Muscle of arm (tissue), 14 donors: ENCODE data around the gene IFT25. TPM values are rescaled to one million over a fixed set of nuclear protein-coding genes. Genes with fewer than 3 reads are reported as not detected.
"Not testable (repeated sequence)": the region's sequence is repeated elsewhere in the genome, so short reads cannot be mapped to it uniquely, and the experiment has no call there.

Source experiments
- DNase-seq: peaks from one replicate; pipeline ENCODE4 v3.0.0-alpha.2; 2013
- long read RNA-seq, 11 donors: transcript quantifications; one replicate each; lab custom pipeline, GENCODE V29; 2026
- polyA plus RNA-seq, 12 donors: library from polyadenylated mRNA; unstranded; fragments of 120-200 nt; gene quantifications; one replicate each; pipeline ENCODE4 v1.2.1, GENCODE V29; 2013; ENCODE audit not compliant: insufficient read length in 12 of 12

IFT25 gene
- 10 to 100 TPM in 10 of 12 donors, not detected in 2; 16.3 to 61.8 (median 30.1) TPM for polyA plus RNA-seq
- long read RNA-seq, donor 1, transcript HSPB11-201 (6 exons, 915 nt) = major isoform, 15 of 20 reads
- long read RNA-seq, donor 1, partial matches to known transcripts = 0 of 20 reads
- long read RNA-seq, donor 1, other reads (novel, unspliced or antisense) = 5 of 20 reads
- long read RNA-seq, donor 2, transcript HSPB11-201 (6 exons, 915 nt) = major isoform, 9 of 66 reads
- long read RNA-seq, donor 2, partial matches to known transcripts = 40 of 66 reads
- long read RNA-seq, donor 2, other reads (novel, unspliced or antisense) = 17 of 66 reads
- long read RNA-seq, donor 3, transcript HSPB11-201 (6 exons, 915 nt) = major isoform, 9 of 11 reads
- long read RNA-seq, donor 3, partial matches to known transcripts = 0 of 11 reads
- long read RNA-seq, donor 3, other reads (novel, unspliced or antisense) = 0 of 11 reads
- long read RNA-seq, donor 4, transcript HSPB11-201 (6 exons, 915 nt) = major isoform, 5 of 5 reads
- long read RNA-seq, donor 4, partial matches to known transcripts = 0 of 5 reads
- long read RNA-seq, donor 4, other reads (novel, unspliced or antisense) = 0 of 5 reads
- long read RNA-seq, donor 5, transcript HSPB11-201 (6 exons, 915 nt) = major isoform, 20 of 20 reads
- long read RNA-seq, donor 5, partial matches to known transcripts = 0 of 20 reads
- long read RNA-seq, donor 5, other reads (novel, unspliced or antisense) = 0 of 20 reads
- long read RNA-seq, donor 6, transcript HSPB11-201 (6 exons, 915 nt) = major isoform, 6 of 10 reads
- long read RNA-seq, donor 6, partial matches to known transcripts = 0 of 10 reads
- long read RNA-seq, donor 6, other reads (novel, unspliced or antisense) = 0 of 10 reads
- long read RNA-seq, donor 7, transcript HSPB11-201 (6 exons, 915 nt) = major isoform, 6 of 6 reads
- long read RNA-seq, donor 7, partial matches to known transcripts = 0 of 6 reads
- long read RNA-seq, donor 7, other reads (novel, unspliced or antisense) = 0 of 6 reads
- long read RNA-seq, donor 8, transcript HSPB11-201 (6 exons, 915 nt) = major isoform, 8 of 11 reads
- long read RNA-seq, donor 8, partial matches to known transcripts = 0 of 11 reads
- long read RNA-seq, donor 8, other reads (novel, unspliced or antisense) = 0 of 11 reads
- long read RNA-seq, donor 9, transcript HSPB11-201 (6 exons, 915 nt) = major isoform, 8 of 8 reads
- long read RNA-seq, donor 9, partial matches to known transcripts = 0 of 8 reads
- long read RNA-seq, donor 9, other reads (novel, unspliced or antisense) = 0 of 8 reads
- long read RNA-seq, donor 10, transcript HSPB11-201 (6 exons, 915 nt) = major isoform, 9 of 11 reads
- long read RNA-seq, donor 10, partial matches to known transcripts = 0 of 11 reads
- long read RNA-seq, donor 10, other reads (novel, unspliced or antisense) = 0 of 11 reads
- long read RNA-seq, donor 11, transcript HSPB11-201 (6 exons, 915 nt) = major isoform, 23 of 30 reads
- long read RNA-seq, donor 11, partial matches to known transcripts = 6 of 30 reads
- long read RNA-seq, donor 11, other reads (novel, unspliced or antisense) = 0 of 30 reads

DNA sequence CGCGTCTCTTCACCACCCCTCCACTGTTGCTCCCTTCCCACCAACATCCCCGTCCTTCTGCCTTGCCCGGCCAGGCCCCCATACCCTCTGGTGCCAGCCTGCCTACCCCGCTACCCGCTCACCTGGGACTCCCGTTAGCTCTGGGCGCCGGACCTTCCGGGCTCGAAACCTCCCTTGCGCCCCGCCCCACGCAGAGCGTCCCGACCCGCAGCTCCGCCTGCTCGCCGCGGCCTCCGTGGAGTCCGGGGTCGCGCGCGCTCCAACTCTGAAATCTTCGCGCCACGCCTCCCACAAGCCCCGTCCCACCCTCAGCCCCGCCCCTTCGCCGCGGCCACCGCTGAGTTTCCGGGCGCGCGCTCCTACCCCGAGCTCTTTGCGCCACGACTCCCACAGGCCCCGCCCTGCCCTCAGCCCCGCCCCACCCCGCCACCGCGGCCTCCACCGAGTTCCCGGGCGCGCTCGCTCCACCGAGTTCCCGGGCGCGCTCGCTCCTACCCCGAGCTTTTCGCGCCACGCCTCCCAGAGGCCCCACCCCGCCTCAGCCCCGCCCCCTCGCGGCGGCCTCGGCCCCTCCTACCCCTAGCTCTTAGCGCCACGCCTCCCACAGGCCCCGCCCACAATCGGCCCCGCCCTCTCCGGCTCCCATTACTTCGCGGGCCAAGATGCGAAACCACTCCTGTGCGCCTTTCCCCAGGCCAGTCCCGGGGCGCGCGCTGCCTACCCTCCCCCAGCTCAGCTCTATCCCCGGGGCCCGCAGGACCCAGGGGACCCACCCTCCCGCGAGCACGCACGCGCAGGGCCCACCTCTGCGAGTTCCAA is at the start of gene IFT25:
TSS of gene IFT25 (minus strand) at position 267 of the 819 bp plus-strand sequence. CDS start 5,617 bp downstream, outside the sequence.
- DNase-seq = peak; percentile 97

DNA sequence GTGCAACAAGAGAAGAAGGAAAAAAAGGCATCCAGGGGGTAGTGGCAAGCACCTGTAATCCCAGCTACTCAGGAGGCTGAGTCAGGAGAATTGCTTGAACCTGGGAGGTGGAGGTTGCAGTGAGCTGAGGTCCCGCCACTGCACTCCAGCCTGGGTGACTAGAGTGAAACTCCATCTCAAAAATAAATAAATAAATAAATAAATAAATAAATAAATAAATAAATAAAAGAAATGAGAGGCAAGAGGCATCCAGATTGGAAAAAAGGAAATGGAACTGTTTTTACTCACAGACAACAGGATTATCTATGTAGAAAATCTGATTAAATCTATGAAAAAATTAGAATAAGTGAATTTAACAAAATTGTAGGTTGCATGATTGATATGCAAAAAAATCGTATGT is 49.0 kb upstream of the IFT25 start:
- DNase-seq = not testable (repeated sequence)

DNA sequence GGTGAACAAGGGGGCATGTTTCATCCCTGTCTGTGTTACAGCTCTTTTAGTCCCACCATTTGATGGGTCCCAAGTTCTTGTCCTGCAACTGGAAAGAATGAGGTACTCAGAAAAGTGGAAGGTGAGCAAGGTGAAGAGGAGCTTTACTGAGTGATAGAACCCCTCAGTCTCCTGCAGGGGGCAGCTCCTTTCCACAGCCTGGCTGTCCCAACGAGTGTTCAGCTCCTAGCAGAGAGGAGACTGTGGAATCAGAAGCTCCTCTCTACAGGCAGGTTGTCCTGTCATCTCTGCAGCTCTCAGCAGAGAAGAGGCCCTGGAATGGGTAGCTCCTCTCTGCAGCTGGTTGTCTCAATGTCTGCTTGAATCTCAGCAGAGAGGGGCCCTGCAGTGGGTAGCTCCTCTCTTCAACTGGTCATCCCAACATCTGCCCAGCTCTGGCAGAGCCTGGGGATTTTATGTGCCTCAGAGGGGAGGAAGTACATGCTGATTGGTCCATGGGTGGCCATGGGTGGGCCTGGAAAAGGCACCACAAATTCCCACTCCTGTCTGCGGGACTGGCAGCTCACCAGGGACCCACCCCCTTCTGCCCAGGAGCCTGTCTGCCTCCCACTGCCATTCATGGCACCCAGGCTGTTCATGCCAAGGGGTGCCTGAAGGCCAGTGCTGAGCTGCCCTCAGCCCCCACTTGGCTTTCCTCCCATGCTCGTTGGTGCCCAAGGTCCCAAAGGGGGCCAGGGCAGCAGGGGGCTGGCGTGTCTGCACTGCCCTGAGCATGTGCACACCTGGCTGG is 46.8 kb upstream of the IFT25 start:
- DNase-seq = no peak

DNA sequence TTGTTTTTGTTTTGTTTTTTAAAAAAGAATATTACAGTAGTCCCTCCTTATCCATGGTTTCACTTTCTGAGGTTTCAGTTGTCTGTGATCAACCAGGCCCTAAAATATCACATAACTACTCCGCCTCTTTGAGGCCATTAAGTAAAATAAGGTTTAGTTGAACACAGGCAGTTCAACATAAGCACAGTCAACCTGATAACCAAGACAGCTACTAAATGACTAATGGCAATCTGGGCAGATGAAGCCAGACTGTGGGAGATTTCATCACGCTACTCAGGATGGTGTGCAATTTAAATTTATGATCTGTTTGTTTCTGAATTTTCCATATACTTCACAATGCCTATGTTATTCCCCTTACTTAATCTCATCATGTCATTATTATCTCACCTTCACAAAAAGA is 42.4 kb upstream of the IFT25 start:
- DNase-seq = no peak

DNA sequence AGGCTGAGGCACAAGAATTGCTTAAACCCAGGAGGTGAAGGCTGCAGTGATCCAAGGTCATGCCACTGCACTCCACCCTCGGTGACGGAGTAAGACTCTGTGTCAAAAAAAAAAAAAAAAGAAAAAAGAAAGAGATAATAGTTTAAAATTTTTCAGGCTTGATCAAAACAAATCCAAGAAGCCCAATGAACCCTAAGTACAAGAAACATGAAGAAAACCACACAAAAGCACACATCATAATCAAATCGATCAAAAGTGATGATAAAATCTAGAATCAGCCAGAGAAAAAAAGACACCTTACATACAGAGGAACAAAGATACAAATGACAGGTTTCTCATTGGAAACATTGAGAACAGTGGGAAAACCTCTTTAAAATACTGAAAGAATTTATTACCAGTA is 41.0 kb upstream of the IFT25 start:
- DNase-seq = no peak

DNA sequence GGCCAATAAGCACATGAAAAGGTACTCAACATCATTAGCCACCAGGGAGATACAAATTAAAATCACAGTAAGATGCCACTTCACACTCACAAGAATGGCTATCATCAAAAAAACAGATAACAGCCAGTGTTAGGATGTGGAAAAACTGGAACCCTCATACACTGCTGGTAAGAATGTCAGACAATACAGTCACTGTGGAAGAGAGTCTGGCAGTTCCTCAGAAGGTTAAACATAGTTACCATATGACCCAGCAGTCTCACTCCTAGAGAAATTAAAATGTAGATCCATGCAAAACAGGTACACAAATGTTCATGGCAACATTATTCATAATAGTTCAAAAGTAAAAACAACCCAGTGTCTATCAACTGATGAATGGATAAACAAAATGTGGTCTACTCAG is 39.2 kb upstream of the IFT25 start:
- DNase-seq = no peak

DNA sequence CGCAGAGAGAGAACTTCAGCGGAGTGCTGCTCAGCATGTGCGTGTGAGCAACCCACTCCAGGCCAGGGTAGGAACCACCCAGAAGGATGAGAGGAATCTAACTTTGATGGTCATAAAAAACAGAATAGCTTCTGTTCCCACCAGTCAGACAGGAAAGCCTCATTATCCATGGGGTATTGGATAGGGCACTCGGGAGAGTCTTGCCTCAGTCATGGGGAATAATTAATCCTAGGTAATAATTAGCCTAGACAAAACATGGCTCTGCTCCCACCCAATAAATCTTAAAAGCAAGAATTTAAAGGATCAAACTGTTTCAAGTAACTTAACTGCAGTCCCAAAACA is 37.2 kb upstream of the IFT25 start:
- no peak for DNase-seq

DNA sequence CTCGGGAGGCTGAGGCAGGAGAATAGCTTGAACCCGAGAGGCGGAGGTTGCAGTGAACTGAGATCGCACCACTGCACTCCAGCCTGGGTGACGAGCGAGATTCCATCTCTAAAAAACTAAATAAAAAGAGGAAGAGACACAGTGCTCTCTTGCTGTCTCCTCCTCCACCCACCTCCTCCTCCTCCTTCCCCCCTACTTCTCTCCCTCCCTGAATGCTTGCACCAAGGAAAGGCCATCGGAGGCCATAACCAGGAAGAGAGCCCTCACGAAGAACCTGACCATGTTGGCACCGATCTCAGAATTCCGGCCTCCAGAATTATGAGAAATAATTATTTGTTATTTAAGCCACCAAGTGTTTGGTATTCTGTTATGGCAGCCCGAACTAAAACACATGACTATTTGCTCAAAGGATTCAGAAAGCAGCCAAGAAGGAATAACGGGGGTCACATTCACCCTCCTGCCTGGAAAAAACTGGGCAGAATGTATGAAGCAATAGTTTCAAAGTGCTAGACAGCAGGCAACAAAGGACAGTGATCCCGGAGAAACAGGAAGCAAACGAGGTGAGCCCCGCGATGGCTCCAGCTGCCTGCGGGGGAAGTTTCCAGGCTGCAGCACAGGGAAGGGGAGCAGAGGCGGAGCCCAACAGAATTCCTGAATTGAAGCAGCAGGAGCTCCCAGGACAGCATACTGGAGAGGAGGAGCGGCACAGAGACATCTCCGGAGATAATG is 36.7 kb upstream of the IFT25 start:
- DNase-seq = peak; percentile 55

DNA sequence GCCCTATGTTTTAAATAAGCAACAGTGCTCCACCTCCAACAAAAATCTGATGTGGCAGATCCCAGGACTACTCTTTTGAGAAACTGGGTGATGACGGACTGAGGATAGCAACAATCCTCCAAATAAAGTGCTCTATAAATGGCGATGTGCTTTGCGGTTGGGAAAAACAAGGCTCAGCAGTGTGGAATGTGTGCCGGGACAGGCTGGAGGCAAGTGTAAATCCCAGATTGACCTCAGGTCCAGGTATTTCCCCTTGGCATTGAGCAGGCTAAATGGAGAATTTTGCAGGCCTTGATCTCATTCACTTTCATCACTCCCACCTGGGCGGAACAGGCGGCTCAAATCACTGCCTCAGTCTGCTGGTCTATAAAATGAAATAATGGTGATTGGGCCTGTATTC is 35.7 kb upstream of the IFT25 start:
- DNase-seq = no peak

DNA sequence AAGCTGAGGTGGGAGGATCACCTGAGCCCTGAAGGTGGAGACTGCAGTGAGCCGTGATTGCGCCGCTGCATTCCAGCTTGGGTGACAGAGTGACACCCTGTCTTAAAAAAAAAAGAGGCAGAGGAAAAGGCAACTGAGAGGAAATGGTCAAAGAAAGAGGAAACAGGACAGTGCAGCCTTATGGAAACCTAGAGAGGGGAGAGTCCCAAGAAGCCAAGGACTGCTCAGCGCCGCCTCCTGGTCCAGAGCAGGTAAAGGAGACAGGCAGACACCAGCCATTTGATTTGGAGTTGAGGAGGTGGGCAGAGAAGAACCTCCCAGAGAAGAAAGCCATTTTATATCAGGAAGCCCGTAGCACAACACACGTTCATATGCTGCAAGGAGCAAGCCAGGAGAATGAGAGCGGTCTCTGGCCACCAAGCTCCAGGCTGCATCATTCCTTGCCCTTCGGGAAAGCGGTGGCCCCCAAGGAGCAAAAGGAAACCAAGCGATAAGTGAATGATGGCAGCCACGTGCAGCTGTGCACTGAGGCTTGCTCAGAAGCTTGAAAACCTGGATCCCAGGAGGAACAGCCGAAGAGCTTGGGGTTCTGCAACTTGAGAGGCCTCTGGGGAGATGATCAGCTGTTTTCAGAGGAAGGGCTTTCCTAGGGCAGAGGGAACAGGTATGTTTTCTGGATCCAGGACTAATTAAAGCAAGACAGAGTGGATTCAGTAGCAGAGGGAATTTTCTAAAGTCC is 34.4 kb upstream of the IFT25 start:
- DNase-seq = no peak

DNA sequence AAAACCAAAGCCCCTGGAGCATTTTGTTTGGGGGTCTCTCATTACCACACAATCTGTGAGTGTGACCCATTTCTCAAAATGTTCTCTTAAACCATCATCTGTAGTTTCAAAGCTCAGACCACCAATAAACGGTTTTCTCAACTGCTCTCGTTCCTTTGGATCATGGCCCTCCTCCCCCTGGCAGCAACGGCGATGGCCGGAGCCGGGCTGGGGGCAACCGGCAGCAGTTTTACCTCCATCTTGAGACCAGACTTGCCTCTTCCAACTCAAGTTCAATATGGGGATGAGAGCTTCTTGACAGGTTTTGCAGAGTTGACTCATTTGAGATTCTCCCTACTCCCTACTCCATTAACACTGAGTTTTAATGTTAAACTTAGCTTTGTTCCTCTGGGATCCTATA is 30.4 kb upstream of the IFT25 start:
- no peak for DNase-seq

DNA sequence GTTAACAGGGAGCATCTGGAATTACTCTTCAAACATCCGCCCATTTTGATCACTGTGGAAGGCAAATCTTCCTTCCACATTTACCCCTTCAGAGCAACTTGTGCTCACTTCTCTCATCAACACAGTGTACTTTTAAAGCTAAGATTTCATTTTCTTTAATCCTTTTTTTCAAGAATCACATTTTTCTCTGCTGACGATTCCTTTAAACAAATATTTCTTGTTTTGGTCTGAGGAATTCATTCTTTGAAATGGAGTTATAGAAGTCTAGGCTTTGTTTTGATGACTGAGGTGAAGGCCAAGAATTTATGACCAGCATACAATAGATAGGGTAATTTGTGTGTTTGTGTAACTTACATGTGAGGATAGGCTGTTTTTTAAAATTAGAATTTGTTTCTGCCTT is 26.2 kb upstream of the IFT25 start:
- DNase-seq = no peak

DNA sequence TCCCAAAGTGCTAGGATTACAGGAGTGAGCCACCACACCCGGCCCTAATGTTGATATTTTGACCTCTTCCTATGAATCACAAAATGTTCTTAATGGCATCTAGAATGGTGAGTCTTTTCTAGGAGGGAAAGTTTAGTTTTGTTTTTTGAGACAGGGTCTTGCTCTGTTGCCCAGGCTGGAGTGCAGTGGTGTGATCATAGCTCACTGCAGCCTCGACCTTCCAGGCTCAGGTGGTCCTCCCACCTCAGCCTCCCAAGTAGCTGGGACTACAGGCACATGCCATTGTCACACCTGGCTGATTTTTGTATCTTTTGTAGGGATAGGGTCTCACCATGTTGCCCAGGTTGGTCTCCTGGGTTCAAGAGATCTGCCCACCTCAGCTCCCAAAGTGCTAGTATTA is 23.8 kb upstream of the IFT25 start:
- DNase-seq = not testable (repeated sequence)

DNA sequence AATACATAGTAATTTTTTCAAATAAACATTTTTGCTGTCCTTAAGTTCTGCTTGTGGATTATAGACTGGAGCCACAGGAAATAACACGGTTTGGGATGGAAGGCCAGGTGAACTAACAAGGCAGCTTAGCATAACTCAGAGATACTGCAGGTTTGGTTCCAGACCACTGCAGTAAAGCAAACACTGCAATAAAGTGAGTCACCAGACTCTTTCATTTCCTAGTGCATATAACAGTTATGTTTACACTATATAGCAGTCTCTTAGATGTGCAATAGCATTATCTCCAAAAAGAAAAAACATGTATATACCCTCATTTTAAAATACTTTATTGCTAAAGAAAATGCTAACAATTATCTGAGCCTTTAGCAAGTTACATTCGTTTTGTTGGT is 22.6 kb upstream of the IFT25 start:
- no peak for DNase-seq

DNA sequence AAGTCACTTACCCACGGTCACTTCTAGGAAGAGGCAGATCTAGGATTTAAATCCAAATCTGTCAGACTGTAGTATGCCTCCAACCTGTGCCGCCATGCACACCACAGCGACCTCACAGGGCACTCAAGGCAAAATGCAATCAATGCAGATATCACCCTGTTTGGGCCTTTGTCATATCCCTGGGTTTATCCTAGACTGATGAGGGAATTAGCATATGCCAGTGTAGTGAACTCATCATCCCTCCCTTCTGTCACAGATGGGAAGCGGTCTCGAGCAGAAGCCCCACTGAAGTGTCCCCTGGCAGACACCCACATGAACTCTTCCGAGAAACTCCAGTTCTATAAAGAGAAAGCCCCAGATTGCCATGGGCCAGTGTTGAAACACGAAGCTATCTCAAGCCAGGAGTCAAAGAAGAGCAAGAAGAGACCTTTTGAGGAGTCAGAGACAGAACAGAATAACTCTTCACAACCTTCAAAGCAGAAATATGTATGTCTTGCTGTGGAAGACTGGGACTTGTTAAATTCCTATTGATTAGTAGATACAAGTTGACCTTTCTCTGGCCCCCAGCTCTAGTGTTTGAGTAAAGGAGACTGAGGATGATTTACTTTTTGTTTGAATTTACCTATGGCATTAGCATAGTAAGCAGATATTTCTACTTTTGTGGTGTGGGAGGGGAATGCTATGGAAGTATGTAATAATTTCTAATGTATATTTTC is 22.1 kb upstream of the IFT25 start:
- DNase-seq = no peak

DNA sequence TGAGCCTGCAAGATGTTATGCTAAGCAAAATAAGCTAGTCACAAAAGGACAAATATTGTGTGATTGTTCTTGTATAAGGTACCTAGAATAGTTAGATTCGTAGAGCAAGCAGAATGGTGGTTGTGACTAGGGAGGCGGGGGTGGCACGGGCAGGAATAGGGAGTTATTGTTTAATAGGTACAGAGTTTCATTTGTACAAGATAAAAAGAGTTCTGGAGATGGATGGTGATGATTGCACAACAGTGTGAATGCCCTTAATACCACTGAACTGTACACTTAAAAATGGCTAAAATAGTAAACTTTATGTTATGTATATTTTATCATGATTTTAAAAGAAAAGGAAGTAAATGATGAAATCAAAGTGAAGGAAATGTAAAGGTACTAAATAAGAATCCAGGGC is 21.3 kb upstream of the IFT25 start:
- DNase-seq = no peak

DNA sequence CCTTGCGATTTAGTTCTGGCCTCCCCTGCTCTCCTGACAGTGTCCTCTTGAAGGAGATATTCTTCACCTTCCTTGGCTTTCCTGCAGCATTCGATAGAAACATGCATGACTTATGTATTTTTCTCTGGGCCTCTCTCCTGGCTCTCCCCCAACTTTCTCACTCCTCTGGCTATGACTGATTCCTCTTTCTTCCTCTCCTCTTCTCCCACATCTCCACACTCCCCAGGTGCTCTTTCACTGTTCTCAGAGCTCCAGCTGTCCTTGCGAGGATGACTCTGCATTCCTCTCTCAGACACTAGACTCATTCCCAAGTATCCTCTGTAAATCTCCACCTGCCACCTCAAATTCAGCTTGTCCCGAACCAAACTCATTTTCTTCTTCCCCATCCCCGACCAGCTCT is 18.6 kb upstream of the IFT25 start:
- no peak for DNase-seq

DNA sequence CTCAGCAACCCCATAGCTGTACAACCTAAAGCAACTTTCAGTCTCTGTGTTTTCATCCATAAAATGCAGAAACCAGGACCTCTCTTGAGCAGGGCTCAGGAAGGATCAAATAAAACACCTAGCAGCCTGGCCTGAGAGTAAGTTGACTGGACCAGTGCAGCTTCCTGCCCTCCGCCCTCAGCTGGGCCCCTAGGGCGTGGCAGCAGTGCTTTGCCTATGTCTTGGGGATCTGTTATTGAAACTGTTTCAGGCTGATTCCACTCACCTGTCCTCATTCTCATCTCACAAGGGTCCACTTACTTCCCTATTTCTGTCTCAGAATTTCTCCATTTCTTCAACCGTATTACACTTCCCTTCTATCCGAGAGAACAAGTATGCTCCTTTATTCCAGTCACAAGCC is 18.0 kb upstream of the IFT25 start:
- no peak for DNase-seq
